Measurements from ENCODE around the gene PLEKHA7.
A peak's percentile ranks its signal among the peaks of the same experiment; 100 is the strongest.

The PLEKHA7 gene

GRCh38 chr11:17020831-17021230 is 6.6 kb upstream of the PLEKHA7 start:
- ATAC-seq (replicated peaks; ENCODE audit: extremely low read depth, poor library complexity, severe bottlenecking) (no peak), DNase-seq (ENCODE audit: low spot score in 2 of 2) (no peak)
- H3K36me3 Mint-ChIP-seq (ENCODE audit: insufficient read depth) = no peaks in the 10 kb centered on the region
- H3K4me3 Mint-ChIP-seq = no peak overlapping the region
- H3K9me3 Mint-ChIP-seq = no peaks in the 10 kb centered on the region
- H3K27ac Mint-ChIP-seq (ENCODE audit: low read depth) = no peak overlapping the region
- H3K27me3 Mint-ChIP-seq = peaks cover 7% of the 10 kb centered on the region
- H3K4me1 Mint-ChIP-seq = no peaks in the 10 kb centered on the region

DNA sequence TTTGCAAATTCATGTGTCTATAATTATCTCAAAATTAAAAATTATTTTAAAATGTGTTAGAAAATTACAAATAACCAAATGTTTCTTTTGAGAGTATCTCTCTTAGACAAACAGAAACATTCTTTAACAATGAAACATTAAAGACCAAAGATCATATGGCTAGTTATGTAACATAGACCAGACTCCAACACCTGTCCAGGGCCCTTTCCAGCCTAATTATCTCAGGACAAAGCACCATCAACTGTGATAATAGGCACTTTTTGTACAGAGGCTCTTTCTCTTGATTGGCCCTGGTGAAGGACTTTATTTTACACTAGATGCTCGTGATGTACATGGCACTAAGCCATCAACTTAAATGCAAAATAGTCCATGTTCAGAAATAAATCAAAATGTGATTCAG is 5.0 kb upstream of the PLEKHA7 start:
- Mint-ChIP-seq H3K4me3 (no peak overlapping the region), H3K27ac (ENCODE audit: low read depth) (no peak overlapping the region), H3K36me3 (ENCODE audit: insufficient read depth) (peaks cover 2% of the 10 kb centered on the region), H3K9me3 (no peaks in the 10 kb centered on the region), H3K4me1 (peaks cover 8% of the 10 kb centered on the region), H3K27me3 (peaks cover 20% of the 10 kb centered on the region)
- DNase-seq (ENCODE audit: low spot score in 2 of 2) (no peak), ATAC-seq (replicated peaks; ENCODE audit: extremely low read depth, poor library complexity, severe bottlenecking) (no peak)

DNA sequence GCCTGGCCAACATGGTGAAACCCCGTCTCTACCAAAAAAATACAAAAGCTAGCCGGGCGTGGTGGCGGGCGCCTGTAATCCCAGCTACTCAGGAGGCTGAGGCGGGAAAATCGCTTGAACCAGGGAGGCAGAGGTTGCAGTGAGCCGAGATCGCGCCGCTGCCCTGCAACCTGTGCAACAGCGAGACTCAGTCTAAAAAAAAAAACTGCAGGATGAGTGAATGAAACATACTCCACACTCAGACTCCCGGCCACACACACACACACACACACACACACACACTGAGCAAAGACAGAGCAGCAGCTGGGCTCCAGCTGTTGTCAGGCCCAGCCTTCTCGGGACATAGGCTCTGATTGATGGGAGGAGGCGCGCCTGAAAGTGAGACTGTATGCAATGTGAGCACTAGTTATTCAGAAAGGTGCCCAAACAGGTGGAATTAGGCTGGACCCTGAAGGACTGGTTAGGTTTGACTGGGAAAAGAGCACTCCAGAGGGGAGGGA is 1.5 kb upstream of the PLEKHA7 start:
- Mint-ChIP-seq H3K4me1 (peaks cover 8% of the 10 kb centered on the region), H3K27ac (ENCODE audit: low read depth) (no peak overlapping the region), H3K27me3 (peaks cover 20% of the 10 kb centered on the region), H3K9me3 (no peaks in the 10 kb centered on the region), H3K36me3 (ENCODE audit: insufficient read depth) (peaks cover 2% of the 10 kb centered on the region), H3K4me3 (peak overlapping the region; percentile 90)
- ATAC-seq (replicated peaks; ENCODE audit: extremely low read depth, poor library complexity, severe bottlenecking) (no peak), DNase-seq (ENCODE audit: low spot score in 2 of 2) (no peak)

DNA sequence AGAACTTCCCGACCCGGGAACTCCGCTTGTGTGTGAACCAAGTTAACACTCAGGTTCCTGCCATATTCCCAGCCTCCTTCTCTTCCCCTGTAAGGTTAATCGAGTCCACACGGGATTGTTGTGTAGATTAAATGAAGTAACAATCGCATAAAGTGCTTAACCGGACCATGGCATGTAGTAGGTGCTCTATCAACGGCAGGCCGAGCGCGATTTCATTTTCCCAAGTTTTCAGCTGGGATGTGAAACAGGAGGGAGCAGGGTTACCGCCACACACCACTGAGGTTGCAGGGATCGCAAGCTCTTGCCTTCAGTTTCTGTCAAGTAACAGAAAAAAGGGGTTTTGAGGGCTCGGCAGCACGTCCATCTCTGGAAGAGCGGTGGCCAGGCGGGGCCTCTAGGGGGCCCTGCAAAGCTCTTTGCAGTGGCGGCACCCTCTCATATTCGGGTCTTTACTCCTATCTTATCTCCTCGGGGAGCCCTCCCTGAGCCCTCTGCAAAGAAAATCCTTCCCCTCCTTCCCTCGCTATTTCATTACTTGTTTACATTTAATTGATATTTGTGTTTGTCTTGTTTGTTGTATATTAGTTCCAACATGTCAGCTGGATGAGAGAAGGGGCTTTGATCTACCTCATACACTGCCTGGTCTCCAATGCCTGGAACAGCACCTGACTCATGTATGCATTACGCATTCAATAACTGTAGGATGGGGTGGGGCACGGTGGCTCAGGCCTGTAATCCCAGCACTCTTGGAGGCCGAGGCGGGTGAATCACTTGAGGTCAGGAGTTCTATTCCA is 816 bp upstream of the PLEKHA7 start:
- H3K9me3 Mint-ChIP-seq = no peaks in the 10 kb centered on the region
- peaks cover 2% of the 10 kb centered on the region for H3K36me3 Mint-ChIP-seq (ENCODE audit: insufficient read depth)
- H3K4me1 Mint-ChIP-seq = peaks cover 8% of the 10 kb centered on the region
- peak overlapping the region; percentile 39 for H3K27ac Mint-ChIP-seq (ENCODE audit: low read depth)
- no peak for DNase-seq (ENCODE audit: low spot score in 2 of 2)
- peak overlapping the region; percentile 90 for H3K4me3 Mint-ChIP-seq
- ATAC-seq (replicated peaks; ENCODE audit: extremely low read depth, poor library complexity, severe bottlenecking) = peak; percentile 34
- peaks cover 20% of the 10 kb centered on the region for H3K27me3 Mint-ChIP-seq

GRCh38 chr11:17013548-17014320 is 480 bp downstream of the PLEKHA7 start:
- no peaks in the 10 kb centered on the region for H3K9me3 Mint-ChIP-seq
- H3K27ac Mint-ChIP-seq (ENCODE audit: low read depth) = no peak overlapping the region
- no peak overlapping the region for H3K4me3 Mint-ChIP-seq
- H3K4me1 Mint-ChIP-seq = peaks cover 8% of the 10 kb centered on the region
- ATAC-seq (replicated peaks; ENCODE audit: extremely low read depth, poor library complexity, severe bottlenecking) = peak; percentile 52
- H3K27me3 Mint-ChIP-seq = peaks cover 20% of the 10 kb centered on the region
- DNase-seq (ENCODE audit: low spot score in 2 of 2) = no peak
- H3K36me3 Mint-ChIP-seq (ENCODE audit: insufficient read depth) = peaks cover 2% of the 10 kb centered on the region

DNA sequence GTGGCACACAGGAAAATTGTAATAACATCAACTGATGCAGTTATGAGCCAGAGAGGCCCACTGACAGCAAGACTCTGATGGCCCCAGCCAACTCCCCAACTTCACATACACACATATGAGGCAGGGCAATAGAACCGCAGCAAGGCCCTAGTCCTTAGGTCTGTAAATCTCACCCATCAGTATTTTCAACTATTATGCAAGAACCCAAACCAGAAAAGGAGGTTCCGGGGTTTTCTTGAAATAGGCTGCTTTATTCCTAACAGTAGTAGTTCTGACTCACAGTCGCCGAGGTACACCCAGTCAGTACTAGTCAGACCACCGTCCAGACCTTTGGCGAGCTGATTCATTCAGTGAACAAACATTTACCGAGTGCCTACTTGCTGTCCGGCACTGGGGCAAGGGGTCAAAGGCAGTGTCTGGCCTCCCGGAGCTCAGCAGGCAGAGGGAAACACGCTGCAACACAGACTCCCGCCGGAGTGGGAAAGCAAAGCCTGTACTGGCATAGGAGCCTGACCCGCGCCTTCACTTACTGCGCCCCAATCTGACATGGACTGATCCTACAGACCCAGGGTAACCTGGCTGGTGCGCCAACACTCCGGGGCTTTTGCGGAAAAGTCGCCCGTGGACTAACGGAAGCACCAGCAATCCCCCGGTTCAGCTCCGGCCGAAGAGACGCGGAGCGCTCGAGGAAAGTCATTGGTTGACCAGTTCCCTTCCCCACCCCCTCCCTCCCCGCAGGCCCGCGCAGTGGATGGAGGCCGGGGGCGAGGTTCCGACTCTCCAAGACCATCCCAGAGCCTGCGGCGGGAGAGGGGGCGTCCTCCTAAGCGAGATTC is 1.3 kb downstream of the PLEKHA7 start:
- DNase-seq (ENCODE audit: low spot score in 2 of 2) (no peak), ATAC-seq (replicated peaks; ENCODE audit: extremely low read depth, poor library complexity, severe bottlenecking) (no peak)
- peaks cover 8% of the 10 kb centered on the region for H3K4me1 Mint-ChIP-seq
- no peak overlapping the region for H3K4me3 Mint-ChIP-seq
- H3K27ac Mint-ChIP-seq (ENCODE audit: low read depth) = no peak overlapping the region
- H3K36me3 Mint-ChIP-seq (ENCODE audit: insufficient read depth) = peaks cover 2% of the 10 kb centered on the region
- peaks cover 20% of the 10 kb centered on the region for H3K27me3 Mint-ChIP-seq
- no peaks in the 10 kb centered on the region for H3K9me3 Mint-ChIP-seq

DNA sequence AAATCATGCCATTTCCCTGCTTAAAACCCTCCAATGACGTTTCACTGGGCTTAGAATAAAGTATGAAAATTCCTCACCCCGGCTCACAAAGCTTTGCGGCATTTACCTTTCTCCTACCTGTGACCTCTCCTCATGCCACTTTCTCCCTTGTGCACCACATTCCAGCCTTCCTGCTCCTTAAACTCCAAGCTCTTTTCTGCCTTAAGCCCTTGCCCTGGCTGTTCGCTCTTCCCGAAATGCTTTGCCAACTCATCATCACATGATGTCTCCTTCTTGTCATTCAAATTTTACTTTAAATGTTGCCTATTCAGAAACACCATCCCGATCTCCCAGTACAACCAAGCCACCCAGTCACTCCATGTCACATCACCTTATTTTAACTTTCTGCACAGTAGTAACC is 2.0 kb downstream of the PLEKHA7 start:
- DNase-seq (ENCODE audit: low spot score in 2 of 2) = no peak
- Mint-ChIP-seq H3K27me3 (peaks cover 20% of the 10 kb centered on the region), H3K4me3 (no peak overlapping the region), H3K27ac (ENCODE audit: low read depth) (no peak overlapping the region), H3K36me3 (ENCODE audit: insufficient read depth) (peaks cover 2% of the 10 kb centered on the region), H3K9me3 (no peaks in the 10 kb centered on the region), H3K4me1 (peaks cover 8% of the 10 kb centered on the region)
- no peak for ATAC-seq (replicated peaks; ENCODE audit: extremely low read depth, poor library complexity, severe bottlenecking)

DNA sequence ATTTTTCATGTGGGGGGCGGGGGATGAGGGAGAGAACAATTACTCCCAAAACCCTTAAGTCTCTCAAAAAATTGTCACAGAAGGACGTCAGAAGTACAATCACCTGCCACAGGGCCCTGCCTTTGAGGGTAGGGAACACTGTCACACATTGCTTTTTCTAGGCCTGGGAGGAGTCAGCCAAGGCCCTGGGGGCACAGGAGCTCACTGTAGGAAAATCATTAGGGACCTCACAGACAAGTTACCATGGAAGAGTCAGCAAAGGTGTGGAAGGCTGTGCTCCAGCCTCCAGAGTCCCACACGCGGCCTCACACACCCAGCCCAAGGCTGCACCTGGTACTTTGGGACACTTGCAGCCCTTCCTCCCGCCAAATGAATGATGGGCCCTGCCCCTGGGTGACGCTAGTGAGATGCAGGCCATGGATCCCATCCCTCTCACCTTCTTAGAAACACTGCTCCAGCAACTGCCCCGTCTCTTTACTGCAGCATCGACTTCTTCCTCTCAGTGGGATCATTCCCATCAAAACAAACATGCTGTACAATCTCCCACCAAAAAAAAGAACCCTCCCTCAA is 3.3 kb downstream of the PLEKHA7 start:
- no peaks in the 10 kb centered on the region for H3K9me3 Mint-ChIP-seq
- ATAC-seq (replicated peaks; ENCODE audit: extremely low read depth, poor library complexity, severe bottlenecking) = no peak
- no peak overlapping the region for H3K27ac Mint-ChIP-seq (ENCODE audit: low read depth)
- H3K4me3 Mint-ChIP-seq = no peak overlapping the region
- DNase-seq (ENCODE audit: low spot score in 2 of 2) = no peak
- H3K27me3 Mint-ChIP-seq = peaks cover 14% of the 10 kb centered on the region
- H3K36me3 Mint-ChIP-seq (ENCODE audit: insufficient read depth) = peaks cover 2% of the 10 kb centered on the region
- H3K4me1 Mint-ChIP-seq = peaks cover 8% of the 10 kb centered on the region

DNA sequence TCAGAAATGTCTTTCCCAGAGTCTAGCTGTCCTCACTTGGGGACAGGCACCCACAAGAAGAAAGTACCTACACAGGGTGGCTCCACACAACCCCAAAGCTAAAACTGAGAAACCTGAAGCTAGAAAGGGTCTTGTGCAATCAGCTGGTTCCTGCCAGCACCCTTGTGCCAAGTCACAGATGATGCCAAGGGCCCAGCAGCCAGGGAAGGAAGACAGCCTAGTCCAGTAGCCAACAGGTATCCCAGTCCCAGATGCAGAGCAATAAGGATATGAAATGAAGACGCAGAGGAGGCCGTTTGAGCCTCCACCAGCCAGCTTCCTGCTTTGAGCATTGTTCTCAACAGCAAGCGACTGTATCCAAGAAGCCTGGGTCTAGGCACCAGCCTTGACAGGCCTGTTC is 6.1 kb downstream of the PLEKHA7 start:
- Mint-ChIP-seq H3K36me3 (ENCODE audit: insufficient read depth) (no peaks in the 10 kb centered on the region), H3K27me3 (no peaks in the 10 kb centered on the region), H3K4me1 (no peaks in the 10 kb centered on the region), H3K27ac (ENCODE audit: low read depth) (no peak overlapping the region), H3K9me3 (no peaks in the 10 kb centered on the region), H3K4me3 (no peak overlapping the region)
- ATAC-seq (replicated peaks; ENCODE audit: extremely low read depth, poor library complexity, severe bottlenecking) (no peak), DNase-seq (ENCODE audit: low spot score in 2 of 2) (no peak)

GRCh38 chr11:17005646-17006045 is 8.6 kb downstream of the PLEKHA7 start:
- Mint-ChIP-seq H3K36me3 (ENCODE audit: insufficient read depth) (no peaks in the 10 kb centered on the region), H3K4me3 (no peak overlapping the region), H3K4me1 (no peaks in the 10 kb centered on the region), H3K27me3 (no peaks in the 10 kb centered on the region), H3K9me3 (no peaks in the 10 kb centered on the region), H3K27ac (ENCODE audit: low read depth) (no peak overlapping the region)
- no peak for DNase-seq (ENCODE audit: low spot score in 2 of 2)
- no peak for ATAC-seq (replicated peaks; ENCODE audit: extremely low read depth, poor library complexity, severe bottlenecking)

- Mint-ChIP-seq H3K9me3 (no peaks in the 10 kb centered on the region), H3K4me1 (no peaks in the 10 kb centered on the region), H3K36me3 (ENCODE audit: insufficient read depth) (no peaks in the 10 kb centered on the region), H3K4me3 (no peak overlapping the region), H3K27ac (ENCODE audit: low read depth) (no peak overlapping the region), H3K27me3 (no peaks in the 10 kb centered on the region)
- DNase-seq (ENCODE audit: low spot score in 2 of 2) (no peak), ATAC-seq (replicated peaks; ENCODE audit: extremely low read depth, poor library complexity, severe bottlenecking) (no peak)
Measured at GRCh38 chr11:17004486-17005148, 9.6 kb downstream of the PLEKHA7 start.

GRCh38 chr11:17003426-17003825 is 10.8 kb downstream of the PLEKHA7 start:
- ATAC-seq (replicated peaks; ENCODE audit: extremely low read depth, poor library complexity, severe bottlenecking) = no peak
- DNase-seq (ENCODE audit: low spot score in 2 of 2) = no peak
- Mint-ChIP-seq H3K4me1 (no peaks in the 10 kb centered on the region), H3K27ac (ENCODE audit: low read depth) (no peak overlapping the region), H3K27me3 (no peaks in the 10 kb centered on the region), H3K36me3 (ENCODE audit: insufficient read depth) (no peaks in the 10 kb centered on the region), H3K4me3 (no peak overlapping the region), H3K9me3 (no peaks in the 10 kb centered on the region)

Data from central memory CD8-positive, alpha-beta T cell (primary cell).